HG03521 (cell line): ENCODE results near the gene PHLDB2.

Experiments used
- ATAC-seq: cut with Tn5 transposase; IDR thresholded peaks from one replicate; pipeline ENCODE4 v1.9.1; 2021; ENCODE audit warnings: mild to moderate bottlenecking, moderate library complexity; ENCODE audit not compliant: unreplicated experiment

Gene PHLDB2

DNA sequence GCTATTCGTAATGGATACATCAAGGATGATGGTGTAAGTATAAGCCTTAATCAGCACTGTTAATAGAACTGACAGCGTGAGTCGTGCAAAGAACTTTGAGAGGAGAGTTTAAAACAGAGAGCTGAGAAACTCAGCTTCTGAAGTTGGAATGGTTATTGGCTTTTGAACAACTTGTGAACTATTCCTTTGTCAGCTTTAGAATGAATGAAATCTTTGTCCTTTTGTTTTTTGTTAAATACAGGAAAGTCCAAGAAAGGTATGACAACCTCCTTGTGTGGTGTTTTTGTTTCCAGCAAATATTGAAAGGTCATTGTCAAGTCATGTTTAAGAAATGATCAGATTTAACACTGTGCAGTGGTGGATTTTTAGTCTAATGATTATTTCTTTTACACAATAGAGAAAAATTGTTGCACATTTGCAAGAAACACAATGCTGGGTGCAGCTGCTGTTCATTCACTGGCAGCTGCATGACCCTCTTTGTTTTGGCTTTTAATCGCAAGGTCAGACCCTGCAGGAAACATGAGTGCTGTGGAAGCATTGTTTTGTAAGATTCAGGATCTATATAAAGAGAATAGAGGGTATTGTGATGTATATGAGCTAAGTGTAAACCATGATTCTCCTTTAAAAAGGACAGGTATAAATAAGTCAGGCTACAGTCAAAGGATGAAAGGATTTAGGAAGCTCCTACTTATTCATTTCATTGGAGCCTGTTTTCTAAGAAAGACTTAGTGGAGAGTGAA lies 98.1 kb downstream of the PHLDB2 start:
- no peak for ATAC-seq

- no peak for ATAC-seq
These were observed 102.5 kb downstream of the PHLDB2 start for GRCh38 chr3:111961461-111962164.

- no peak for ATAC-seq
These were observed 104.4 kb downstream of the PHLDB2 start for GRCh38 chr3:111963424-111963823.

DNA sequence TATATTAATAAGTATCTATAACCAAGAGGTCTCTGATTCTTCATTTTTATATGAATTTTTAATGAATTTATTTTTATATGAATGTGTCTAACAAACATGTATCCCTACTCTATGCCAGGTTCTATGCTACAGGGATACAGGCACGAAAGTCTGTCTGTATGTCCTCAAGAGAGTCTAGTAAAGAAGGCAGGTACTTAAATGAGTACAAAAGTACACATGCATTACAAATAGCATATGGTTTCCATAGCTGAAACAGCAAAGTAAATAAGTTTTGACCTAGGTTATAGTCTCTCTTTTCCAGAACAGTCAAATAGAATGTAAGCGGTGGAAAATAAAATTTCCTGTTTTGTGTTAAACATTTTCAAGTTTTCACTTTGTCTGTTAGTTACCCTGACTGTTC lies 106.4 kb downstream of the PHLDB2 start:
- no peak for ATAC-seq

GRCh38 chr3:111967068-111967467 lies 108.0 kb downstream of the PHLDB2 start:
- no peak for ATAC-seq

DNA sequence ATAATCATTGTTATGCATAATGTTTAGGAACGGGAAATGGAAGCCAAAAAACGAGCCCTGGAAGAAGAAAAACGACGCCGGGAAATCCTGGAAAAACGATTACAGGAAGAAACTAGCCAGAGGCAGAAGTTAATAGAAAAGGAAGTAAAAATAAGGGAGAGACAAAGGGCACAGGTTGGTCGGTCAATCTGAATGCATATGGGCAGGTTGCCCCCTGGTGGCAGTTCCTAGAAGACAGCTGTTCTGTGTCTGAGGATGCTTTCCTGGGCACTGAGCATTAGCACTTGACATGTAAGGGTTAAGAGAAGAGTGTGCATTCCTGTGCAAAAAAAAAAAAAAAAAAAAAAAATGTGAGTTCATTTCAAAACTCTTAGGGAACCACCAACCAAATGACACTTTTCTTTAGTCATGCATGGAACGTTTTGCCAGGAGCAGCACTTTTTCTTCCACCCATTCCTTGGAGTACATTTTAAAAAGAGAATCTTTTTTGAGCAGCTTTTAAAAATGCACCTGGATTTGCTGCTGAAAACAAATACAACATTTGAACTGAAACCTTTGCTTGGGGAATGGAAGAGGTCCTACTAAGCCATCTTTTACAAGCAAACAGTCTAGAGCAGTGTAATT lies 108.7 kb downstream of the PHLDB2 start:
- ATAC-seq = peak; percentile 88

DNA sequence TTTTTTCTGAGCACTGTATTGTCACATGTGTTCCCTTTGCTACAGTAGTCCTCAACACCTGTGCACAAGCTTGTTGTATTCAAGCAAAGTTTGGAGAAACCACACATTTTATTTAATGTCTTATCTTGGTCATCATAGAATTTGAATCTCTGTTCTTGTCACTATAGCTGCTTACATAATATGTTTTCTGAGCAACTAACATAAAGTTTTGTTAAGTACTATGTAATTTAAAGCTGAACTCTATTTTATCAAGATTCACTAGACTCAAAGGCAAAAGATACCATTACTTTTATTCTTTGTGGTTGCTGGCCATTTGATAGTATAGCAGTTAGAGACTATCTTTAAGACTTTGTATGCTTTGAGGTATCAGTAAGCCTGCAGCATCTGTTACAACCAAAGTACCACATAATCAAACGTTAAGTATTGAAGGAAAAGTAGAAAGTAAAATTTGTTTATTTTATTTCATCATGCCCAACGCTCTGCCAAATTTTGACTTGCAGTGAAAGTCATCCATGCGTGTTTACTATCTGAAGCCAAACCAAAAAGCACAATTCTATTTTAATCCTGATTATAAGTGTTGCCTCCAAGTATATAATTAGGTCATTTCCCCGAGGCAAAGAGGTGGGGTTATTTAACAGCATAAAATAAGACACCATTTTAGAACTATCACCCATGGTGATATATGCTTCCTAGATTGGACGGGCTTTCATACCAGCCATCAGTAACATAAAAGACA lies 109.4 kb downstream of the PHLDB2 start:
- ATAC-seq = no peak

DNA sequence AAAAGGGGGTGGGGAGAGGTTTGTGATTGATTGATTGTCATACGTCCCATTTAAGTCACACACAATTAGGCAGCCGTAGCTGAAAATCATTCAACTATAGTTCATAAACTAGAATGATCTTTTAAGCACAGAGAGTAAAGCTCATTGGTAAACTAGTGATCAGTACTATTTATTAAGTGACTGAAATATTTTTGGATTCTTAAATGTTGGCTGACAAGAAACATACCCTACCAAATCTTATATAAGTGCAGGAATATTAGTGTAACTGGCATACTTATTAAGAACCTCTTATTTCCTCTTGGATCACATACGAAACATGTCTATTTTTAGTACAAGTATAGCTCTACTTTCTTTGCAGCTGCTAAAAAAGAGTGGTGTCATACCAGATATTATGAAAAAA lies 111.3 kb downstream of the PHLDB2 start:
- ATAC-seq = no peak

- no peak for ATAC-seq
These were observed 112.6 kb downstream of the PHLDB2 start for GRCh38 chr3:111971533-111972130.

DNA sequence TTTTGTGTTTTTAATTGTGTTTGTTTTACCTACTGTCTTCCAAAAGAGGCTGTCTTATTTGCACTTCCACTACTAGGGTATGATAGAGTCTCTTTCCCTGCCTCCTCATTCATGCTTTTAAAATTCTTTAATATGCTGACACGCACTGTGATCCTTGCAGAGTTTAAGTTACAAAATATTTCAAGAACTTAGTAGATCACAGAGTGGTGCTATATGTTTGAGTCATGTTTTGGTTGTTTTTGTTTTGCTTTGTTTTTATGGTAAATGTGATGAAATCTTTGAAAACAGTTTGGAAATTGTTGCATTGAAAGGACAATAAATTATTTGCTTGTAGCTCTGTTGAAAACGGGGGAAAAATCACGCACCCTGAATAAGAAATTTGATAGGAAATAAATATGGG lies 113.8 kb downstream of the PHLDB2 start:
- no peak for ATAC-seq

- no peak for ATAC-seq
These were observed 116.1 kb downstream of the PHLDB2 start for GRCh38 chr3:111975131-111975530.

DNA sequence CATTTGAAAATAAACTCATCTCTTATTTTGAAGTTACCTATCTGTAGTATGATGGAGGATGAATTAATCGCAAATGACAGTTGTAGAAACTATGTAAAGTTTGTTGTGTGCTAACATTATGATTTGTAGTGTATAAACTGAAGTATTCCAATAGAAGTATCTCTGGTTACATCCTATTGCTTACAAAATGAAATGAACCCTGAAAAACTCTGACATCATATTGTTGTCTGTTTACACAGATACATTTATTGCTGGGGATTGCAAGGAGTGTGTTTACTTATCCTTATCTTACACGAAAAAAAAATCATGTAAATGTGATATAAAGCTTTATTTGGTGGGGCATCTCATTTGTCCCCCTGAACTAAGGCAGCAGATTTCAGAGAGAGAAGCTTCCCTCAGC lies 117.2 kb downstream of the PHLDB2 start:
- ATAC-seq = no peak

GRCh38 chr3:111978583-111979433 lies 119.7 kb downstream of the PHLDB2 start, which contains the start of gene ABHD10:
Gene ABHD10, plus strand, starts transcription at chr3:111979026. Its CDS starts 36 bp downstream, at chr3:111979062.
- ATAC-seq = peak; percentile 92

DNA sequence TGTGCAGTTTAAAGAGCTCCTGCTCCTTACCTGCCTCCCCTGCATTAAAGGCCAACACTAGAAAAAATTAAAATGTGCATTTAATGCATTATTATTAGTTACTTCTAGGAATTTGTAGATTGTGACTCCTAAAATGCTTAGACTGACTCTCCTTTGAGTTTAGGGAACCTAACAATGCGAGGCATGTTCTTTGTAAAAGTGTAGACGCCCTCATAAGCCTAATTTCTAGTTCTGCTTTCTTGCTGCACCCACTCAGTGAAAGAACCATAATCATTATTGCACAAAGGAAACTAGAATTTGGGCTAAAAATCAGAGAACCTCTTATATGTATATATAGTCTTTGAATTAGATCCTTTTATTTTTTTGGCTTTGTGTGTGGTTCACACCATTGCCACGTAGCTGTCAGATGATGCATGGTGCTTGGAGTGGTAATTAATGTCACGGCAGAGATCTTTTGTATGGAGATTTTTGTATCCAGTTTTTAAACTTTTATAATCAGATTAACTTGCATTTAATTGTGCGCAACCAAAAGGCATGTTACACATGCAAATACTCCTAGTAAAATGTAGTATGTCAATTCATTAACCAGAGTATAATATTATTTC lies 120.5 kb downstream of the PHLDB2 start:
- ATAC-seq = peak; percentile 39

DNA sequence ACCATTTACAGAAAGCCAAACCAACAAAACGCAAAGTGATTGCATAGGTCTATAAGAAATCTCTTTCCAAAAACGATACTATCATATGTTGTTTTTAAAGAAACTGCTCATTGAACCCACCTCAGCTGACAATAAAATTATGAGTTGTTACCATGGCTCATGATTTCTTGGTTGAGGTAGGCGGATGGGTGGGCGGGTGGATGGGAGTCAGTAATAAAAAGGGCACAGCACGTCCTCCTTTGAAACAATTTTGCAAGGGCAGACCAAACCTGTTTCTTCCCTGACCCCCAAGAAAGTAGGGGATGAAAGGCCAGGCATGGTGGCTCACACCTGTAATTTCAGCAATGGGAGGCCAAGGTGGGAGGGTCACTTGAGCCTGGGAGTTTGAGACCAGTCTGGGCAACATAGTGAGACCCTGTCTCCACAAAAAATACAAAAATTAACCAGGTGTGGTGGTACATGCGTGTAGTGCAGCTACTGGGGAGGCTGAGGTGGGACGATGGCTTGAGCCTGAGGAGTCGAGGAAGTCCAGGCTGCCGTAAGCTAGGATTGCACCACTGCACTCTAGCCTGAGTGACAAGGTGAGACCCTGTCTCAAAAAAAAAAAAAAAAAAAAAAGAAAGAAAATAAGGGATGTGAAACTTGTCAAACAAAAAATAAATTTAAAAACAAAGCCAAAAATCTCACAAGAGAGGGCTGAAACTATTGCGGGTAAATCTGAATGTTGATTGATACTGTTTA lies 121.8 kb downstream of the PHLDB2 start:
- ATAC-seq = no peak

DNA sequence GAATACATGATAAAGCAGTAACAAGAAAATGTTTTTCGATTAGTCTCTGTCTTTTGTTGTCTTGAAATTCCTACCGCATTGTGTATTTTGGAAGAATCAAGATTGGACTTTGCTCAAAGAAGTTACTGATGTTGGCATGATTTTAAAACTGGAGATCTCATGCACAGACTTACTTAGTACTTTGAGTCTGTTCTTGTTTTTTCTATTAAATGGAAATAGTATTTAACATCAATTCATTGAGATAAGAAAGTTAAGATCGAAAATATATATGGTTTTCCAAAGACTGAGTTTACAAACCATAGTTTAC lies 122.3 kb downstream of the PHLDB2 start:
- no peak for ATAC-seq

DNA sequence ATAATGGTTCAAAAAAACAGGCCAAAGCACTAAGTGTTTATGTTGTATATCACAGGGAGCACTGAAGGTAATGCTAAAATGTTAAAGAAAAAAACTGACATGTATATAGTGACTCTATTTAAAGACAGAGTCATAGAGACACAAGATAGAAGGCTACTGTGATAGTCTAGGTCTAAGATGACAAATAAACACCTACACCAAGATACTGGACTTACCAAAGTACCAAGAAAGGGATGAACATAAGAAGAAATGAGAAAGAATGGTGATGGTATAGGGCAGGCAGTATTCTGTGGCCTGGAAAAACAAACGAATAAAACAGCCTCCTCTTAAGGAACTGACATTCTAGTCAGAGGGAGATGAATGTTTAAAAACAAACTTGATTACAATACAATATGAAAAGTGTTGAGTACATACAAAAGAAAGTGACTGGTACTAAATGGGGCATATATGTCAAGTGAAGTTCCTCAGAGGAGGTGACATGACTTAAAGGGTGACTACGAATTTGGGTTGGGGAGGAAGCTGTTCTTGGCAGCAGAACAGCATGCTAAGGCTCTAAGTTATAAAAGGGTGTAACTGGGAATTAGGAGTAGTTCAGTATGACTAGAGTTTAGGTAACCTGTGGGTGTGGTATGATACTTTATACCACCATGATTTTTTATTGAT lies 125.7 kb downstream of the PHLDB2 start:
- no peak for ATAC-seq

- no peak for ATAC-seq
These were observed 127.7 kb downstream of the PHLDB2 start for GRCh38 chr3:111986800-111987199.
